IMR-90 (cell line): ENCODE data around the gene AGT.

ENCODE experiments used
- BHLHE40 ChIP-seq: fragments of 150-350 bp; IDR thresholded peaks from 2 replicates; pipeline ENCODE4 v1.6.1; 2016; ENCODE audit warnings: mild to moderate bottlenecking, low read depth, low read length
- CTCF ChIP-seq: conservative IDR thresholded peaks from 2 replicates; pipeline ENCODE4 v1.5.1; 2012; ENCODE audit warnings: mild to moderate bottlenecking, low read depth, low read length, improper control_type of control experiment
- MAZ ChIP-seq: IDR thresholded peaks from 2 replicates; pipeline ENCODE4 v1.6.1; 2012; ENCODE audit warnings: low read depth, mild to moderate bottlenecking, low read length, improper control_type of control experiment, moderate library complexity, borderline replicate concordance
- MXI1 ChIP-seq: IDR thresholded peaks from 2 replicates; pipeline ENCODE4 v1.6.1; 2012; ENCODE audit warnings: low read depth, mild to moderate bottlenecking, low read length, moderate library complexity, borderline replicate concordance
- POLR2A ChIP-seq: IDR thresholded peaks from 2 replicates; pipeline ENCODE4 v1.6.1; 2012; ENCODE audit warnings: mild to moderate bottlenecking, low read depth, low read length

GRCh38 chr1:230711245-230711644 is 2.7 kb downstream of the AGT start:
- no peak for TF ChIP-seq MXI1
- TF ChIP-seq CTCF: no peak
- TF ChIP-seq POLR2A: no peak
- TF ChIP-seq BHLHE40: no peak
- TF ChIP-seq MAZ: no peak
